Right cardiac atrium (tissue), 5 donors: Measurements from ENCODE around the gene SPEF2. TPM values are rescaled to one million over a fixed set of nuclear protein-coding genes. Genes with fewer than 3 reads are reported as not detected.
"Not testable (repeated sequence)": the region's sequence is repeated elsewhere in the genome, so short reads cannot be mapped to it uniquely, and the experiment has no call there.

ENCODE experiments used
- ATAC-seq, 2 donors: fragments of 200-7000 bp; cut with Tn5 transposase; one replicate each; pipeline versions ENCODE4 v1.8.0 to v1.9.1; 2020; ENCODE audit warnings: moderate library complexity in 2 of 2, mild to moderate bottlenecking in 1 of 2
- DNase-seq, 3 donors: peaks; one replicate each; pipeline ENCODE4 v3.0.0-alpha.2; 2020
- H3K27ac ChIP-seq: one replicate; pipeline ENCODE4 v1.5.1; 2013; ENCODE audit warnings: mild to moderate bottlenecking, low read length, control low read depth, moderate library complexity
- H3K27me3 ChIP-seq: one replicate; pipeline ENCODE4 v1.6.1; 2013; ENCODE audit not compliant: control insufficient read depth, insufficient read depth
- H3K4me1 ChIP-seq: one replicate; pipeline ENCODE4 v1.6.1; 2013; ENCODE audit warnings: low read length; ENCODE audit not compliant: control insufficient read depth, insufficient read depth
- H3K4me3 ChIP-seq: one replicate; pipeline ENCODE4 v1.5.1; 2013; ENCODE audit warnings: low read length, control low read depth
- H3K9me3 ChIP-seq: one replicate; pipeline ENCODE4 v1.6.1; 2013; ENCODE audit warnings: low read length; ENCODE audit not compliant: control insufficient read depth
- WGBS: extraction: QIAGEN DNeasy Blood & Tissue Kit; methylation state at CpG from one replicate; pipeline ENCODE4 v1.1.7; 2013; 5-methylcytosine and 5-hydroxymethylcytosine counted together
- intact Hi-C, 4 donors: fragments of 100-400 bp; cut with DNase I; formaldehyde crosslinking; loops; one replicate each; pipeline versions ENCODE4 v1.11.0 to v1.14.0; 2022 to 2023
- polyA plus RNA-seq: library from polyadenylated mRNA; stranded (reverse); fragments of 200-250 nt; gene quantifications from one replicate; pipeline ENCODE4 v1.2.3, GENCODE V29; 2013
- total RNA-seq, 4 donors: library from RNA; stranded (reverse); fragmentation: NEBNext Ultra II Directional; extraction: Animal tissue kit (Norgen Biotek cat#: 25700); gene quantifications; one replicate each; pipeline ENCODE4 v1.2.1, GENCODE V29; 2021
- donor health status: healthy with polysubstance abuse.
- donor health status: DM: no; HTN: yes; CAD: no.
- donor health status: DM: no; HTN: no; CAD: no.
- donor health status: DM: no; HTN: yes; CAD: no; lungs with severe emphysema.
- donor health status: DM: yes; HTN: yes; CAD: no.

SPEF2 gene
- total and polyA plus RNA-seq, 5 donors: 1.6 to 4.5 (median 1.9) TPM

DNA sequence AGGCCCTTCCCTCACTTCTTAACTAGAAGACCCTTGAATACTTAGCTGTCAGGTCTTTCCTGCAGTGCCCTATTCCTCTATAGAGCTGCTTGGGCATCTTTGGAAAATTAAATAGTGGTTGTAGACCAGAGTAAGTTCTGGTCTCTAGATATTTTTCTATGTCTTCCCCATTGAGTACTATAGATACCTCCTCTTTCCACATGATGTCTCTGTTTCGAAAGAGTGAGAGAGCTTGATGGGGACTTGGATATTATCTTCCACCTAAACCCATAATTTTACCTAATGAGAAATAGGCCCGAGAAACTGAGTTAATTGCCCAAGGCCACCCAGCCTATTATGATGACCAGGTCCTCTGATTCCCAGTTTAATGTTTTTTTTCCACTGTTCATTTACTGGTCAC is 40.2 kb downstream of the SPEF2 start:
- no peak for DNase-seq
- intact Hi-C loops: loop anchor here in 1 of 4 donors (10.0 kb wide), 1 partner anchor 267 kb away; no protein-coding TSS in a partner anchor
- no peak overlapping the region for H3K27ac ChIP-seq
- no peak overlapping the region for H3K4me3 ChIP-seq
- no peaks in the 10 kb centered on the region for H3K27me3 ChIP-seq
- H3K4me1 ChIP-seq: no peaks in the 10 kb centered on the region
- ATAC-seq: no peak
- 94% methylated on average over 2 of the region's 2 CpGs for WGBS
- H3K9me3 ChIP-seq: no peaks in the 10 kb centered on the region

DNA sequence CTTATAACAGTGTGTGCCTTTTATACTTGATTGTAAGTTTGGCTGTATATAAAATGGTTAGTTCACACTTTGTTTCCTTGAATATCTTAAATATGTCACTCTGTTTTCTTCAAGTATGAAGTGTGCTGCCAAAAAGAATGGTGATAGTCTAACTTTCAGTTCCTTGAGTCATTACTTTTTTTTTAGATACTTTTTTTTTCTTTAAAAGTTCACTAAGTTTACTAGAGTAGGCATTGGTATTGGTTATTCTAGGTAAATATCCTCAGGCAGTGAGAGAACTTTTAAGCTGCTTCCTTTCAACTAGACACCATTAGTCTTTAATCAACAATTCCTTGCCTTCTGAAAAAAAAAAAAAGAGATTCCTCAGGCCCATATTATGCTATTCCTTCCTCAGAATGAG is 41.9 kb downstream of the SPEF2 start:
- H3K4me1 ChIP-seq: no peaks in the 10 kb centered on the region
- no peak overlapping the region for H3K27ac ChIP-seq
- H3K27me3 ChIP-seq: no peaks in the 10 kb centered on the region
- no peak for ATAC-seq
- no peak for DNase-seq
- intact Hi-C loops: loop anchor here in 1 of 4 donors (10.0 kb wide), 1 partner anchor 265 kb away; no protein-coding TSS in a partner anchor
- no peaks in the 10 kb centered on the region for H3K9me3 ChIP-seq
- no peak overlapping the region for H3K4me3 ChIP-seq

DNA sequence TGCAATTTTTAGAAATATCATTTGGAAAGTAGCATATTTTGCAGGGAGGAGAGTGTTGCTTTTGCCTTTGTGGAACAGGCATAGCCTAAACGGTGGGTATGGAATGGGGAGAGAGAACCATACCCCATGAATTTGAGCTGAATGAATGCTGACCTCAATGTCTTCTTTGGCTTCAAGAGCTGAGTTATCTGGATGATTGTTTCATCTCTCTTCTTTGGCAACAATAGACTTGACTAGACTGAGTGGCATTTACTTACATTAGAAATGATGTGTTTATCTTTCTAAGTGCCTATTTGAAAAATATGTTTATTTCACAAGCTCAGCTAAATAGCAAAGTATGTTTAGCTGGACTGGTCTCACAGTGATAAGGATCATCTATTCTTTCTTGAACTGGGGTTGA is 42.8 kb downstream of the SPEF2 start:
- WGBS: 85% methylated on average over 1 of the region's 1 CpG
- intact Hi-C loops: no loop called here

DNA sequence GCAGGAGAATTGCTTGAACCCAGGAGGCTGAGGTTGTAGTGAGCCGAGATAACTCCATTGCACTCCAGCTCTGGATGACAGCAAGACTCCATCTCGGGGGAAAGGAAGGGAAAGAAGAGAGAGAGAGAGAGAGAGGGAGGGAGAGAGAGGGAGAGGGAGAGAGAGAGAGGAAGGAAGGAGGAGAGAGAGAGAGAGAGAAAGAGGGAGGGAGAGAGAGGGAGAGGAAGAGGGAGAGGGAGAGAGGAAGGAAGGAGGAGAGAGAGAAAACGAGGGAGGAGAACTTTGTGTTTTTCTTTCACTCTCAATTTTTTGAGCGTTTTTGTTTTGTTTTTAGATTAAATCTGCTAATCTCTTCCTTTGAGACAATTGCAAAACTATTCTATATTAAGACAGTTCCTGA is 46.9 kb downstream of the SPEF2 start:
- no peak overlapping the region for H3K4me3 ChIP-seq
- DNase-seq (no peak), ATAC-seq (no peak)
- no peaks in the 10 kb centered on the region for H3K27me3 ChIP-seq
- H3K4me1 ChIP-seq: no peaks in the 10 kb centered on the region
- intact Hi-C loops: no loop called here
- no peak overlapping the region for H3K27ac ChIP-seq
- WGBS: 66% methylated on average over 4 of the region's 4 CpGs
- H3K9me3 ChIP-seq: no peaks in the 10 kb centered on the region

More for the DNA sequence above, 42.8 kb downstream of the SPEF2 start:
- ATAC-seq (no peak), DNase-seq (no peak)
- H3K27me3 ChIP-seq: no peaks in the 10 kb centered on the region
- H3K9me3 ChIP-seq: no peaks in the 10 kb centered on the region
- no peaks in the 10 kb centered on the region for H3K4me1 ChIP-seq
- no peak overlapping the region for H3K27ac ChIP-seq
- H3K4me3 ChIP-seq: no peak overlapping the region

DNA sequence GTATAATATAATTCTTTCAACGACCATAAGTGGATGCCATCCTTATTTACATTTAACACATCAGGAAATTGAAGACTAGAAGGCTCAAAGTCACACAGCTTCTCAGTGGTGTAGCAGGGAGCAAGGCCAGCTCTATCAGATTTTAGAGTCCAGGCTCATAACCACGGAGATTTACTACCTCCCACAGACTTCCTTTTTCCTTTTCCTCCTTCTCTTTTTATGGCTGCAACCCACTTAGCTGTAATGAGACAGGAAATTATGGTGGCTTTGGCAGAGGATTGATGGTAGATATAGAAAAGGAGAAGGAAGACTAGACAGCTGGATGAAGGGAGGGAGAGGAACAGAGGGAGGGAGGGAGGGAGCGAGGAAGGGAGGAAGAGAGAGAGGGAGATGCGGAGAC is 47.4 kb downstream of the SPEF2 start:
- DNase-seq: no peak
- Histone ChIP-seq H3K27ac (no peak overlapping the region), H3K27me3 (no peaks in the 10 kb centered on the region), H3K4me3 (no peak overlapping the region), H3K9me3 (no peaks in the 10 kb centered on the region), H3K4me1 (no peaks in the 10 kb centered on the region)
- no peak for ATAC-seq
- intact Hi-C loops: no loop called here
- WGBS: 49% methylated on average over 4 of the region's 4 CpGs

DNA sequence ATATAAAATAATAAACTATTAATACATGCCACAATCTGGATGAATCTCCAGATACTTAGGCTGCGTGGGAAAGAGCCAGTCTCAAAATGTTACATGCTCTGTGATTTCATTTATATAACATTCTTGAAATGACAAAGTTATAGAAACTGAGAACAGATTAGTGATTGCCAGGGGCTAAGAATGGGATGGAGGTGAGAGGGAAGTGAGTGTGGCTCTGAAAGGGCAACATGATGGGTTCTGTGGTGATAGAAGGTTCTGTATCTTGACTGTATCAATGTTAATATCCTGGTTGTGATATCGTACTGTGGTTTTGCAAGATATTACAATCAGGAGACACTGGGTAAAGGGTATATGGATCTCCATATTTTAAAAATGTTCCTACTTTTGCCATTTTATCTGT is 50.7 kb downstream of the SPEF2 start:
- Histone ChIP-seq H3K27ac (no peak overlapping the region), H3K9me3 (no peaks in the 10 kb centered on the region), H3K4me1 (no peaks in the 10 kb centered on the region), H3K27me3 (no peaks in the 10 kb centered on the region), H3K4me3 (no peak overlapping the region)
- DNase-seq (no peak), ATAC-seq (no peak)
- intact Hi-C loops: no loop called here
- 91% methylated on average over 2 of the region's 2 CpGs for WGBS

DNA sequence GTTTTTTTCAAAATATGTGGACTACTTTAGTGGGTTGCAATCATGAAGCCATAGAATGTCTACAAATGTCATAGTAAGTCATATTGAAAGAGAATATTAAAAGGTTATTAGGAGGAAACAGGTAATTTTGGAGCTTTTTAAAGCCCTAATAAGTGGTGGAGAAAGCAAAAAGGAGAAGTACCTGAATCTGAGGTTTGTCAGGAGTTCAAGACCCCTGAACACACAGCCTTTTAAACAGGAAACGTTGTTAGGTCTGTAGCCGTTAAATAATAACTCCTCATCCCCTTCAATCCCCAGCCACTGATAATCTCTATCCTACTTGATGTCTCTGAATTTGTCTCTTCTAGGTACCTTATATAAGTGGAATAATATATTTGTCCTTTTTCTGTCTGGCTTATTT is 51.1 kb downstream of the SPEF2 start:
- H3K9me3 ChIP-seq: no peaks in the 10 kb centered on the region
- DNase-seq (no peak), ATAC-seq (no peak)
- no peaks in the 10 kb centered on the region for H3K4me1 ChIP-seq
- H3K27me3 ChIP-seq: no peaks in the 10 kb centered on the region
- 78% methylated on average over 2 of the region's 2 CpGs for WGBS
- no peak overlapping the region for H3K27ac ChIP-seq
- no peak overlapping the region for H3K4me3 ChIP-seq
- intact Hi-C loops: no loop called here

DNA sequence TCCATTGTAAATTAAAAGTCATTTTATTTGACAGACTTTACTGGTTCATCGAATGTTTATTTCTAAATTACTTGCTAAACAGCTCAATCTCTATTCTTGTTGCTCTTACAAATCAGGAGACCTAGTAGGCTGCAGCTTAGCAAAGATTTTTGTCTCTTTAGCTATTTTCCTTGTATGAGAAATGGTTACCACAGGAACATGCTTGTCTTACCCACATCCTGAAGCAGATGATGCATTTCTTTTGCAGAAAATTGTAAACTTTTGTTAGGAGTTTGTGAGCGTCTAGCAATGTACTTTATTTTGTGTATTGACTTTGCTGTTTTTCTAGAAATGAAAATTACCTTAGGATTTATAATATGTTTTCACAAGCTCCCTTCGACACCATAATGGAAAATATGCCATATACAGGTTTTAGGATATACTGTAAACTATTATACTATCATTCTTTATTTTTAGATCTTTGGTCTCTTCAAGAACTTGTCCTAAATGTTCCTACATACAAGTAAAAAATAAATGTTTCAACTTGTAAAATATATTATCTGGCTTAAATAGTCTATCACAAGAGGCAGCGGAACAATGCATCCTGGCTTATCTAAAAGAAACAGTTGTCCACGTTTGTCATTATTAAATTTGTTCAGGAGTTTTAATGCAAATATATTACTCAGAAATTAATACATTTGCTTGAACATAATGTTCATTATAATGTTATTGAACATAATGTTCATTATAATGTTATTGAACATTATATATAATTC is 54.1 kb downstream of the SPEF2 start:
- H3K4me1 ChIP-seq: no peaks in the 10 kb centered on the region
- no peak overlapping the region for H3K4me3 ChIP-seq
- ATAC-seq (no peak), DNase-seq (no peak)
- H3K27ac ChIP-seq: no peak overlapping the region
- no peaks in the 10 kb centered on the region for H3K9me3 ChIP-seq
- 74% methylated on average over 5 of the region's 5 CpGs for WGBS
- intact Hi-C loops: no loop called here
- H3K27me3 ChIP-seq: no peaks in the 10 kb centered on the region

DNA sequence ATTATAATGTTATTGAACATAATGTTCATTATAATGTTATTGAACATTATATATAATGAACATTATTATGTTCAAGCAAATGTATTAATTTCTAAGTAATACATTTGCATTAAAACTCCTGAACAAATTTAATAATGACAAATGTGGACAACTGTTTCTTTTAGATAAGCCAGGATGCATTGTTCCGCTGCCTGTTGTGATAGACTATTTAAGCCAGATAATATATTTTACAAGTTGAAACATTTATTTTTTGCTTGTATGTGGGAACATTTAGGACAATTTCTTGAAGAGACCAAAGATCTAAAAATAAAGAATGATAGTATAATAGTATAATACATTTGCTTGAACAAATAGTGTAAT is 54.6 kb downstream of the SPEF2 start:
- intact Hi-C loops, H3K27me3 ChIP-seq, H3K27ac ChIP-seq, H3K4me1 ChIP-seq, H3K9me3 ChIP-seq, DNase-seq, H3K4me3 ChIP-seq, ATAC-seq: not testable (repeated sequence)
- WGBS: 86% methylated on average over 1 of the region's 1 CpG

DNA sequence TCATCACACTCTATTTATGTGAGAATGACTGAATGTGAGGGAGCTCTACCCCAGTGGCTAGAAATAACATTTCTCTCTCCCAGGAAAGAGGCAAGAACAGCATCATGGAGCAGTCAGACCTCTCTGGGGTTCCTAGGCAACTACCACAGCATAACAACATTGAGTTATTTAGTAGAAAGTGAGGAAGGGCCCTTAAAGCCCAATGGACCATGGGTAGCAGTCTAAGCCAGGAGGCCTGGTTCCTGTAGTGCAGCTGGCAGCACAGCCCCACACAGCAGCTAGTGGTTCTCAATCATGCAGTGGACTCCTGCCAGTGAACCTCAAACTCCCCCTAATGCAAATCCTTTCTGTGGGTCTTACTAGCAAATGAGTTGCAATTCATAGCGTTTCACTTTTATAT is 55.3 kb downstream of the SPEF2 start:
- no peak for DNase-seq
- Histone ChIP-seq H3K27me3 (no peaks in the 10 kb centered on the region), H3K4me1 (no peaks in the 10 kb centered on the region), H3K27ac (no peak overlapping the region), H3K9me3 (no peaks in the 10 kb centered on the region), H3K4me3 (no peak overlapping the region)
- intact Hi-C loops: no loop called here
- 82% methylated on average over 1 of the region's 1 CpG for WGBS
- ATAC-seq: no peak

DNA sequence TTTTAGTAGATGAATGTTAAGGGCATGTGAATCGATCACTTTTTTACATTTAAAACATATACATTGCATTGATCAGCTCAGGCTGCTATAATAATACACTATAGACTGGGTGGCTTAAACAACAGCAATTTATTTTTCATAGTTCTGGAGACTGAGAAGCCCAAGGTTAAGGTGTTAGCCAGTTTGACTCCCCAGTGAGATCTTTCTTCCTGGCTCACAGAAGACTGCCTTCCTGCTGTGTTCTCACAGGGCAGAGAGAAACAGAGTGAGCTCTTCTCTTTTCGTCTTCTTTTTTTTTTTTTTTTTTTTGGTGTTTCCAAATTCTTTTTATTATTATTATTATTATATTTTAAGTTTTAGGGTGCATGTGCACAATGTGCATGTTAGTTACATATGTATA is 56.4 kb downstream of the SPEF2 start:
- Histone ChIP-seq H3K4me1 (no peaks in the 10 kb centered on the region), H3K4me3 (no peak overlapping the region), H3K27ac (no peak overlapping the region), H3K27me3 (no peaks in the 10 kb centered on the region), H3K9me3 (no peaks in the 10 kb centered on the region)
- intact Hi-C loops: no loop called here
- 66% methylated on average over 2 of the region's 2 CpGs for WGBS
- DNase-seq (no peak), ATAC-seq (no peak)

DNA sequence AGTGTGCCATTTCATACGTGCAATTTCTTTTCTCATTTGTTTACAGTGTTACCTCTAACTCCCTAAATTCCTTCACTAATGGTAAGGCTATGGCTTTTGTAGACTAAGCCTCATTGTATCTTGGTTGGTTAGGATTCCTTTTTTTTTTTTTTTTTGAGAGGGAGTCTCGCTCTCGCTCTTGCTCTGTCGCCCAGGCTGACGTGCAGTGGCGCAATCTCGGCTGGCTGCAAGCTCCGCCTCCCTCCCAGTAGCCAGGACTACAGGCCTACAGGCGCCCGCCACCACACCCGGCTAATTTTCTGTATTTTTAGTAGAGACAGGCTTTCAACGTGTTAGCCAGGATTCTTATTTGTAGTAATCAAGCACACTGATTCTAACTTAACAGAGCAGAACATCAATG is 57.7 kb downstream of the SPEF2 start:
- H3K27me3 ChIP-seq: no peaks in the 10 kb centered on the region
- 96% methylated on average over 12 of the region's 12 CpGs for WGBS
- ATAC-seq (no peak), DNase-seq (no peak)
- H3K4me3 ChIP-seq: no peak overlapping the region
- no peak overlapping the region for H3K27ac ChIP-seq
- H3K4me1 ChIP-seq: peaks cover 3% of the 10 kb centered on the region
- no peaks in the 10 kb centered on the region for H3K9me3 ChIP-seq
- intact Hi-C loops: no loop called here
